ENCODE results near the gene AZIN2. TPM values are rescaled to one million over a fixed set of nuclear protein-coding genes. Genes with fewer than 3 reads are reported as not detected.
A peak's percentile ranks its signal among the peaks of the same experiment; 100 is the strongest.

The AZIN2 gene
- total and polyA plus RNA-seq, 2 of the 13 experiments (the other 11 are each of a cell fraction or from before 2014, with no cell fraction given) = 1.7 to 3.5 TPM

- TF ChIP-seq GPBP1L1 (CRISPR knock-in tag; IDR thresholded peaks at IDR 0.05) (no peak), SMAD9 (CRISPR knock-in tag; IDR thresholded peaks at IDR 0.05) (no peak), YEATS4 (CRISPR knock-in tag; IDR thresholded peaks at IDR 0.05; ENCODE audit: borderline replicate concordance) (peak; percentile 89), SNAI1 (CRISPR knock-in tag; IDR thresholded peaks at IDR 0.05; ENCODE audit: borderline replicate concordance) (no peak), ZMYM3 (CRISPR knock-in tag; IDR thresholded peaks at IDR 0.05) (peak; percentile 98), ZBTB7B (CRISPR knock-in tag; IDR thresholded peaks at IDR 0.05) (peak; percentile 72; the same call in 1 of the 2 replicates), GATA4 (IDR thresholded peaks at IDR 0.05; ENCODE audit: borderline replicate concordance, low read depth) (no peak), ZNF850 (CRISPR knock-in tag; conservative IDR thresholded peaks at IDR 0.05) (no peak), CEBPG (CRISPR knock-in tag; IDR thresholded peaks at IDR 0.05) (no peak; the same call in 1 of the 2 replicates), CREBL2 (CRISPR knock-in tag; IDR thresholded peaks at IDR 0.05; ENCODE audit: borderline replicate concordance) (no peak), RCOR2 (CRISPR knock-in tag; IDR thresholded peaks at IDR 0.05) (no peak), BHLHE40 (IDR thresholded peaks at IDR 0.05; ENCODE audit: low read length) (no peak; the same call in 1 of the 2 replicates), HOXA9 (CRISPR knock-in tag; IDR thresholded peaks at IDR 0.05; ENCODE audit: borderline replicate concordance) (no peak), ZNF296 (CRISPR knock-in tag; conservative IDR thresholded peaks at IDR 0.05) (no peak), HCFC1 (IDR thresholded peaks at IDR 0.05; ENCODE audit: low read depth, low read length) (peak; percentile 71), ZNF574 (CRISPR knock-in tag; IDR thresholded peaks at IDR 0.05) (peak; percentile 100), ZFP37 (CRISPR knock-in tag; IDR thresholded peaks at IDR 0.05; ENCODE audit: borderline replicate concordance) (no peak), ZNF546 (CRISPR knock-in tag; conservative IDR thresholded peaks at IDR 0.05) (no peak), ZNF496 (CRISPR knock-in tag; IDR thresholded peaks at IDR 0.05; ENCODE audit: insufficient replicate concordance) (no peak), NKX3-1 (CRISPR knock-in tag; IDR thresholded peaks at IDR 0.05) (peak; percentile 77; the same call in 1 of the 2 replicates), POGK (CRISPR knock-in tag; conservative IDR thresholded peaks at IDR 0.05) (peak; percentile 92), TBP (CRISPR knock-in tag; IDR thresholded peaks at IDR 0.05) (no peak), ZNF451 (CRISPR knock-in tag; IDR thresholded peaks at IDR 0.05) (no peak), ZSCAN9 (CRISPR knock-in tag; IDR thresholded peaks at IDR 0.05; ENCODE audit: borderline replicate concordance) (peak; percentile 85), ZNF230 (CRISPR knock-in tag; IDR thresholded peaks at IDR 0.05) (peak; percentile 72; the same call in 1 of the 2 replicates), ZNF839 (CRISPR knock-in tag; IDR thresholded peaks at IDR 0.05; ENCODE audit: borderline replicate concordance) (no peak)
Measured at GRCh38 chr1:33127001-33127823, 46.3 kb downstream of the AZIN2 start (continued).

All from HepG2 (cell line).